Breast epithelium (tissue), 3 donors: Measurements from ENCODE around the gene RARRES2.

ENCODE experiments used
- POLR2A ChIP-seq: fragments of 450-650 bp; IDR thresholded peaks from one replicate; pipeline ENCODE4 v1.6.1; 2016; ENCODE audit warnings: antibody characterized with exemption, mild to moderate bottlenecking, moderate library complexity
- TF ChIP-seq, protein P1 (sequence below), 3 donors: fragments of 450-650 bp; IDR thresholded peaks; one replicate each; pipeline ENCODE4 v1.5.1; 2016 to 2017; ENCODE audit warnings: antibody characterized with exemption in 3 of 3, mild to moderate bottlenecking in 3 of 3, moderate library complexity in 3 of 3

- no peak for TF ChIP-seq POLR2A
- TF ChIP-seq, protein P1, sequence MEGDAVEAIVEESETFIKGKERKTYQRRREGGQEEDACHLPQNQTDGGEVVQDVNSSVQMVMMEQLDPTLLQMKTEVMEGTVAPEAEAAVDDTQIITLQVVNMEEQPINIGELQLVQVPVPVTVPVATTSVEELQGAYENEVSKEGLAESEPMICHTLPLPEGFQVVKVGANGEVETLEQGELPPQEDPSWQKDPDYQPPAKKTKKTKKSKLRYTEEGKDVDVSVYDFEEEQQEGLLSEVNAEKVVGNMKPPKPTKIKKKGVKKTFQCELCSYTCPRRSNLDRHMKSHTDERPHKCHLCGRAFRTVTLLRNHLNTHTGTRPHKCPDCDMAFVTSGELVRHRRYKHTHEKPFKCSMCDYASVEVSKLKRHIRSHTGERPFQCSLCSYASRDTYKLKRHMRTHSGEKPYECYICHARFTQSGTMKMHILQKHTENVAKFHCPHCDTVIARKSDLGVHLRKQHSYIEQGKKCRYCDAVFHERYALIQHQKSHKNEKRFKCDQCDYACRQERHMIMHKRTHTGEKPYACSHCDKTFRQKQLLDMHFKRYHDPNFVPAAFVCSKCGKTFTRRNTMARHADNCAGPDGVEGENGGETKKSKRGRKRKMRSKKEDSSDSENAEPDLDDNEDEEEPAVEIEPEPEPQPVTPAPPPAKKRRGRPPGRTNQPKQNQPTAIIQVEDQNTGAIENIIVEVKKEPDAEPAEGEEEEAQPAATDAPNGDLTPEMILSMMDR (IDR thresholded peaks at IDR 0.05): no peak
Measured at GRCh38 chr7:150363872-150364271, 22.4 kb upstream of the RARRES2 start.
